ENCODE data around the gene FRRS1L. TPM values are rescaled to one million over a fixed set of nuclear protein-coding genes. Genes with fewer than 3 reads are reported as not detected.

Gene FRRS1L
- polyA plus RNA-seq, 6 donors from 2014 or later = not detected

DNA sequence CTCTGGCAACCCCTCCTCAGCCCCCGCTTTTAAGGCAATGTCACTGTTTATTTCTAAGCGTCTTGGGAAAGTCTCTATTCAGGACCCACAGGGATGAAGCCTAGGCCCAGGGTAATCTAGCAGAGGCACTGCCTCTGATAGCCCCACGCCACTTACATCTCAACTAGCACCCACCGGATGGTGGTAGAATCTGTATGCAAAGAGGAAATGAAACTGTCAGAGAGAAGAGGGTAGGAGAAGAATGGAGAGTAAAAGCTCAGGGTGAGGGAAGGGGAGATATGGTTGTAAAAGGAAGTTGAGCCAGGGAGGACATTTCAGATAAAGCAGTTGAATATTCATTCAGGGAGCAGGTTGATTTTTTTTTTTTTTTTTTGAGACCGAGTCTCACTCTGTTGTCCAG is 3.0 kb downstream of the FRRS1L start:
- peak; percentile 60 to 82 for ATAC-seq (ENCODE audit: low read depth in 2 of 2)
- peak overlapping the region in 1 of 8 donors; percentile 4 for H3K4me3 Mint-ChIP-seq
- peak; percentile 6 for DNase-seq
- peaks cover 0 to 11% (median 4%) of the 10 kb centered on the region in 7 donors for H3K9me3 Mint-ChIP-seq
- peak overlapping the region in 1 of 6 donors; percentile 67 for H3K27ac Mint-ChIP-seq
- peaks cover 12 to 13% (median 12%) of the 10 kb centered on the region in 3 donors for H3K4me1 Mint-ChIP-seq
- H3K36me3 Mint-ChIP-seq = peaks cover 8 to 16% of the 10 kb centered on the region in 2 donors
- peaks cover 27 to 62% (median 43%) of the 10 kb centered on the region in 3 donors for H3K27me3 Mint-ChIP-seq

DNA sequence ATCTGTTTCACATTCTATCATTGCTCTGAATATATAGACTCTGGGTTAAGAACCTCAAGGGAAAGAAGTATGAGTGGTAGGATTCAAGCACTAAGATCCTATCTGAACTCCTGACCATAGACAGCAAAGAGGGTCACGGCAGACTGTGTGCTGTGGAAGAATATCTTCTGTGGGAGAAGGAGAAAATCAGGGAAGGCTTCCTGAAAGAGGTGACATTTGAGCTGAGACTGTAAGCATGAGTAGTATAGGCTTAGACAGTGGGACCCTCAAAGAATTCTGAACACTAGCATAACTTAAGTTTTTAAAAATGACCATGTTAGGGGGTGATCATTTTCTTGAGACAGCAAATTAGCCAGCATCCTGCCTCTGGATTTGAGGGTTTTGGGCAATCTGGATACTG is 3.9 kb downstream of the FRRS1L start:
- Mint-ChIP-seq H3K4me3 (no peak overlapping the region), H3K4me1 (peaks cover 12 to 13% (median 12%) of the 10 kb centered on the region in 3 donors), H3K27ac (no peak overlapping the region), H3K9me3 (peaks cover 0 to 11% (median 4%) of the 10 kb centered on the region in 7 donors), H3K27me3 (peaks cover 28 to 56% (median 39%) of the 10 kb centered on the region in 3 donors), H3K36me3 (peaks cover 8 to 16% of the 10 kb centered on the region in 2 donors)
- no peak for DNase-seq
- ATAC-seq (ENCODE audit: low read depth in 2 of 2) = no peak

DNA sequence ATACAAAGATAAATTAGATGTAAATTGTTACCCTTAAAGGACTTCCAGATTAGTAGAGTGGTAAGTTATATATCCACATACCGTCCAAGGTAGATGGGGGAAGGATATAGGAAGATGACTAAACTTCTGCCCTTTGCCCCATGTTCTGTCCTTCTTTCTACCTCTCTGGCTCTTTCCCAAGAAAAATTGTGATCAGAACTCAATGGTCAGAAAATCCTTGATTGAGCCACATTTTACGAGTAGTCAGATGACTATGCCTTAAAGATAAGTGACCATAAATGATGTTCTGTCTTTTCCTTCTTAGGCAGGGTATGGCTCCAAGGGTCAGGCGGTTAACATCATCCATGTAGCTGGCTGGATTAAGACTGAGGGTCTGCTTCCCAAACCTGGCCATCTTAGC is 4.4 kb downstream of the FRRS1L start:
- H3K27ac Mint-ChIP-seq = no peak overlapping the region
- H3K36me3 Mint-ChIP-seq = peaks cover 8 to 16% of the 10 kb centered on the region in 2 donors
- peaks cover 11 to 12% (median 12%) of the 10 kb centered on the region in 3 donors for H3K4me1 Mint-ChIP-seq
- ATAC-seq (ENCODE audit: low read depth in 2 of 2) (no peak), DNase-seq (no peak)
- no peak overlapping the region for H3K4me3 Mint-ChIP-seq
- H3K9me3 Mint-ChIP-seq = peaks cover 0 to 11% (median 4%) of the 10 kb centered on the region in 7 donors
- H3K27me3 Mint-ChIP-seq = peaks cover 29 to 51% (median 36%) of the 10 kb centered on the region in 3 donors

DNA sequence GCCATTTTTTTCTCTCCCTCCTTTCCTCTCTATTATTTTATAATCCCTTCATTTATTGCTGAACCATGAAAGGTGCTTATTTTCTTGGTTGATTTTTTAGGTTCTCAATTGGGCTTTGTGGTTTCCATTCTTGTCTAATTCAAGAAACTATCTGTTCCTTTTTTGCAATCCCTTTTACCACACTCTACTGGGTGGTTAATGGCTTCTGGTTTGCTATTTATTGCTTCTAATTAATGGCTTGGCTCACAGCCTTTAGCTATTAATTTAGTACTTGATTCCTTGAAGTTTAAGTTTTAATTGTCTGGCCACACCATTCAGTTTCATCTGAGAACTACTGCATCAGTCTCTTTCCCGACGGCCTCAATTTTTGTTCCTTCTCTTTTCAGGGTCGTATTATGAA is 5.6 kb downstream of the FRRS1L start:
- Mint-ChIP-seq H3K27ac (no peak overlapping the region), H3K36me3 (peaks cover 8 to 9% of the 10 kb centered on the region in 2 donors), H3K4me1 (peaks cover 6 to 7% (median 6%) of the 10 kb centered on the region in 3 donors), H3K9me3 (peaks cover 0 to 11% (median 4%) of the 10 kb centered on the region in 7 donors), H3K4me3 (no peak overlapping the region), H3K27me3 (peaks cover 30 to 48% (median 34%) of the 10 kb centered on the region in 3 donors)
- ATAC-seq (ENCODE audit: low read depth in 2 of 2) (no peak), DNase-seq (no peak)

DNA sequence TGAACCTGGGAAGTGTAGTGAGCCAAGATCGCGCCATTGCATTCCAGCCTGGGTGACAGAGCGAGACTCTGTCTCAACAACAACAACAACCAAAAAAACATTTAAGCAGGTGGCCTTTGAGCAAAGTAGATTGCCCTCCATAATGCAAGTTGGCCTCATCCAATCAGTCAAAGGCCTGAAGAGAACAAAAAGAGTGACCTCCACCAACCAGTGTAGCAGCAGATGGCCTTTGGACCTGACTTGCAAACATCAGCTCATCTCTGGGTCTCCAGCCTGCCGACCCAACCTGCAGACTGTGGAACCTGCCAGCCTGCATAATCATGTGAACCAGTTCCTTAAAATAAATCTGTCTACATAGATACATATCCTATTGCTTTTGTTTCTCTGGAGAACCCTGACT is 7.5 kb downstream of the FRRS1L start:
- Mint-ChIP-seq H3K36me3 (peaks cover 4 to 9% of the 10 kb centered on the region in 2 donors), H3K4me1 (peaks cover 6 to 7% (median 6%) of the 10 kb centered on the region in 3 donors), H3K27ac (no peak overlapping the region), H3K4me3 (no peak overlapping the region), H3K27me3 (peaks cover 18 to 41% (median 39%) of the 10 kb centered on the region in 3 donors), H3K9me3 (peaks cover 2 to 8% (median 4%) of the 10 kb centered on the region in 7 donors)
- no peak for DNase-seq
- no peak for ATAC-seq (ENCODE audit: low read depth in 2 of 2)

DNA sequence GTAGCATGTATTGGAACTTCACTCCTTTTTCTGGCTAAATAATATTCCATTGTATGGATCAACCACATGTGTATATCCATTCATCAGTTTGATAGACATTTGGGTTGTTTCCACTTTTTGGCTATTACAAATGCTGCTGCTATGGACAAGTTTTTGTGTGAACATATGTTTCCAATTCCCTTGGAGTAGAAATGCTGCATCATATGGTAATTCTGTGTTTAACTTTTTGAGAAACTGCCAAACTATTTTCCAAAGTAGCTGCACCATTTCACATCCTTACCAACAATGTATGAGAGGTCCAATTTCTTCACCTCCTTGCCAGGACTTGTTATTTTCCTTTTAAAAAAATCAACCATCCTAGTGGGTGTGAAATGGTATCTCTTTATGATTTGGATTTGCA is 8.4 kb downstream of the FRRS1L start:
- Mint-ChIP-seq H3K27me3 (peaks cover 13 to 36% (median 33%) of the 10 kb centered on the region in 3 donors), H3K27ac (no peak overlapping the region), H3K4me3 (no peak overlapping the region), H3K36me3 (peaks cover 4 to 18% of the 10 kb centered on the region in 2 donors), H3K9me3 (peaks cover 4 to 17% (median 13%) of the 10 kb centered on the region in 7 donors), H3K4me1 (peaks cover 0 to under 1% (median under 1%) of the 10 kb centered on the region in 3 donors)
- ATAC-seq (ENCODE audit: low read depth in 2 of 2) (no peak), DNase-seq (no peak)

DNA sequence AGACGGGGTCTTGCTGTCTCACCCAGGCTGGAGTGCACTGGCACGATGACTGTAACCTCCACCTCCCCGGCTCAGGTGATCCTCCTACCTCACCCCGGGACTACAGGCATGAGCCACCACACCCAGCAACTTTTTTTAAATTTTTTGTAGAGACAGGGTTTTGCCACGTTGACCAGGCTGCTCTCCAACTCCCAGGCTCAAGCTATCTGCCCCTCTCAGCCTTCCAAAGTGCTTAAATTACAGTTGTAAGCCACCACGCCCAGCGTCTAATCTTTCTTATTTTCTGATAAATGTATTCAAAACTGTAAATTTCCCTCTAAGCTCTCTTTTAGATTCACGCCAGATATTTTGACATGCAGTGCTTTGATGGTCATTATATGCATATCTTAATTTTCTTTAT is 10.3 kb downstream of the FRRS1L start:
- peaks cover 4 to 23% of the 10 kb centered on the region in 2 donors for H3K36me3 Mint-ChIP-seq

DNA sequence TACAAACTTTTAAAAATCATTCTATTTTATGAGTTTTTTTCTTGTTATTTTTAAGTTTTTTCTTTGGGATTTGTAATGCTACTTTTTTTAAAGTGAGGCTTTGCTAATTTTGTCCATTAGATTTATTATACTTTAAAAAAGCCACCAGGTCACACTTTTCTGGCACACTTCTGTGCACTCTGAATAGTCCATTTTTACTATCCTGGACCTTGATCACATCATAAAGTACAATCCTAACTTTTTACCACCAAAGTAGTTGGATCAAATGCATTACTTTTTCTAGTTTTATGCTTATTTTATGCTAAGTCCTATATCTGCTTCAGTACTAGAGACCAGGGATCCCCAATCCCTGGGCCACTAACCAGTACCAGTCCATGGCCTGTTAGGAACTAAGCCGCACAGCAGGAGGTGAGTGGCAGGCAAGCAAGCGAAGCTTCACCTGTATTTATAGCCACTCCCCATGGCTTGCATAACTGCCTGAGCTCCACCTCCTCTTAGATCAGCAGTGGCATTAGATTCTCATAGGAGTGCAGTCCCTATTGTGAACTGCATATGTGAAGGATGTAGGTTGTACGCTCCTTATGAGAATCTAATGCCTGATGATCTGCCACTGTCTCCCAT is 16.0 kb downstream of the FRRS1L start:
- DNase-seq (no peak), ATAC-seq (ENCODE audit: low read depth in 2 of 2) (no peak)
- Mint-ChIP-seq H3K36me3 (peaks cover 0 to 17% of the 10 kb centered on the region in 2 donors), H3K4me1 (no peaks in the 10 kb centered on the region), H3K27me3 (peaks cover 6 to 25% (median 7%) of the 10 kb centered on the region in 3 donors), H3K9me3 (peaks cover 0 to 32% (median 26%) of the 10 kb centered on the region in 7 donors), H3K27ac (no peak overlapping the region), H3K4me3 (no peak overlapping the region)

More for the DNA sequence above, 10.3 kb downstream of the FRRS1L start:
- peaks cover 4 to 30% (median 28%) of the 10 kb centered on the region in 7 donors for H3K9me3 Mint-ChIP-seq
- H3K27me3 Mint-ChIP-seq = peaks cover 13 to 33% (median 30%) of the 10 kb centered on the region in 3 donors
- no peaks in the 10 kb centered on the region for H3K4me1 Mint-ChIP-seq
- ATAC-seq (ENCODE audit: low read depth in 2 of 2) (no peak), DNase-seq (no peak)
- no peak overlapping the region for H3K4me3 Mint-ChIP-seq
- no peak overlapping the region for H3K27ac Mint-ChIP-seq

DNA sequence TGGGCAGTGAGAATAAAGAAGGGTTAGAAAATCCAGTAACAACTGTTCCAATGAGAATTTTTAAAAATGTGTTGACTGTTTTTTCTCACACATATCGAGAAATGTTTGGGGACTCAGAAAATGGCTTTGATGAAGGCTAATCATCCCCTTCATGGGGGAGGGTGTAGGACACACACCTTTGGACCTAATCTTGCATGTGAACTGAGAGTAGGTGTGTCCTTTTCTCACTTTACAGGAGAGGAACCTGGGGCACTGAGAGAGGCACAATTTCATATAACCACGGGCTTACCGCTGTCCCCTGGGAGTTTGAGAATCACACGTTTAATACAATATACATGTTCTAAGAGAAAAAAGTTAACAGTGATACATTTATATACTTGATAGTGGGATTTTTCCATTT is 17.3 kb downstream of the FRRS1L start:
- H3K9me3 Mint-ChIP-seq = peaks cover 0 to 29% (median 24%) of the 10 kb centered on the region in 7 donors
- H3K27ac Mint-ChIP-seq = no peak overlapping the region
- DNase-seq (no peak), ATAC-seq (ENCODE audit: low read depth in 2 of 2) (no peak)
- no peak overlapping the region for H3K4me3 Mint-ChIP-seq
- no peaks in the 10 kb centered on the region for H3K4me1 Mint-ChIP-seq
- H3K27me3 Mint-ChIP-seq = peaks cover 5 to 31% (median 7%) of the 10 kb centered on the region in 3 donors
- peaks cover 0 to 17% of the 10 kb centered on the region in 2 donors for H3K36me3 Mint-ChIP-seq

DNA sequence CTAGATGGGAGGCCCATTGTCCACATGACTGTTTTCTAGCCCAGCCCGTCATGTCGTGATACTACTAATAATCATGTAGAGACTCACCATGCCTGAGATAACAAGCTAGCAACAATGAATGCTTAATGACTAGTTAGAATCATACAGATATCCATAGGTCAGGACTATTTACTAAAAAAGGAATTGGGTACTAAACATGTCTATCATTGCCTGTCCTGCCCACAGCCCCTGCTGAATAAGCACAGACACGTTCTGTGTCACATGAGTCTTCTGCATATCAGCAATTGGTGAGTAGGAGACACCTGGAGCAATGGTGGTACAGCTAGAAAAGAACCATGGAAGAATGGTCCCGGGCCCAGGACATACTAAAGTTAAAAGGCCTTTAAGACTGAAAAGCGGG is 18.0 kb downstream of the FRRS1L start:
- DNase-seq (no peak), ATAC-seq (ENCODE audit: low read depth in 2 of 2) (no peak)
- Mint-ChIP-seq H3K4me1 (no peaks in the 10 kb centered on the region), H3K4me3 (no peak overlapping the region), H3K27me3 (peaks cover 5 to 30% (median 7%) of the 10 kb centered on the region in 3 donors), H3K9me3 (peaks cover 0 to 23% (median 17%) of the 10 kb centered on the region in 7 donors), H3K36me3 (peaks cover 0 to 12% of the 10 kb centered on the region in 2 donors), H3K27ac (no peak overlapping the region)

DNA sequence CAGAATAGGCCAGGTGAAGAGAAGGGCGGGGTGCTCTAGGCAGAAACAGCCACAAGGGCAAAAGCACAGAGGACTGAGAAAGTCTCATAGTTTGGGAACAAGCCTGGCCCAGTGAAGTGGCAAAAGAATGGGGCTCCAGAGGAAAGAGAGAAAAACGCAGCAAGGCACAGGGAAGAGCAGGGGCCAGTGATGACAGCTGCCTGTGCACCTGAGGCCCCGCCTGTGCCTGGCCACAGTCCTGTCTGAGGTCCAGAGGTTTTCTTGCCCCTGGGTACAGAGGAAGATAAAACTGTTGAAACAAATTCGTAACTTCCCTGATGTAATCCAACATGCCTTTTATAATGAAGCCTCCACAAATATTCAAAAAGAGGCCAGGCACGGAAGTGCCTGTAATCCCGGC is 22.0 kb downstream of the FRRS1L start:
- no peaks in the 10 kb centered on the region for H3K9me3 Mint-ChIP-seq
- H3K36me3 Mint-ChIP-seq = no peaks in the 10 kb centered on the region
- DNase-seq (no peak), ATAC-seq (ENCODE audit: low read depth in 2 of 2) (no peak)
- peaks cover 5 to 38% (median 11%) of the 10 kb centered on the region in 3 donors for H3K27me3 Mint-ChIP-seq
- H3K27ac Mint-ChIP-seq = no peak overlapping the region
- no peak overlapping the region for H3K4me3 Mint-ChIP-seq
- H3K4me1 Mint-ChIP-seq = no peaks in the 10 kb centered on the region

DNA sequence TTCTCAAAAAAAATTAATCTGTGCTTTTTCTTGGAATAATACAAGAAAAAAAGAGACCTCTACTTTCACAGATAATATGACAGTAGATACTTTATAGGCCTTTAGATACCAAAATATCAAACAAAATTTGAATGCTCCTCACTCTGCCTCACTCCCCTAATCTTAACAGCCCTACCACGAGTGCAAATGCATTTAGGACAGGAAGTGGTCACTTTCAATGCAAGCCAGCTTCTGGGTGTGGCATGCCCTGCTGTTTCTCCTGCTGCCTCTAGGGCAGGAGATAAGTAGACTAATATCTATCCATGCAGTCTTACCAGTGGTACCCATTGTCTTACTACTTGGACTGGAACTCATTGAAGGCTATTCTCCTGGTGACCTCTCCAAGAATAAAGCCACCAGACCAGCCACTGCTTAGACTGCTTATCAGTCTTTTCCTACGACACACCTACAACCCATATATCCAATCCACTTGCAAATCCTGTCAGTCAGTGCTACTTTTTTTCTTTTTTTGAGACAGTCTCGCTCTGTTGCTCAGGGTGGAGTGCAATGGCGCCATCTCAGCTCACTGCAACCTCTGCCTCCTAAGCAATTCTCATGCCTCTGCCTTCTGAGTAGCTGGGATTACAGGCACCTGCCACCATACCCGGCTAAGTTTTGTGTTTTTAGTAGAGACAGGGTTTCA is 23.0 kb downstream of the FRRS1L start:
- no peak overlapping the region for H3K4me3 Mint-ChIP-seq
- ATAC-seq (ENCODE audit: low read depth in 2 of 2) = no peak

DNA sequence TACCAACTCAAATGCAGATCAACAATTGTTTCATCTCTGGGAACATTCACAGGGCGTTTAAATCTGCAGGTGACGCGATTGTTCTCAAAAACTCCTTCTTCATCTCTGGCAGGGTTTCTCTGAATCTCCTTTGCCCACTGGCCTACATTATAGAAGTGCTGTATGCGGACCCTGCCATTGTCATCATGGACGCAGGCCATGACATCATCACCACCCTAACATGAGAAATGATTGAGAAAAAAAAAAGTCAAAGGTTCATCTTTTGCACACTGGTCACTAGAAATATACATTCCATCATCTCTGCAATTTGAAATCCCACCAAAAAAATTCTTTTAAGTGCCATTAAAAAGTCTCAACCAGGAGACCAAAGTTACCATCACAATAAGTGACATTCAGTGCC is 25.7 kb downstream of the FRRS1L start:
- H3K27me3 Mint-ChIP-seq = peaks cover 0 to 23% (median 9%) of the 10 kb centered on the region in 3 donors
- ATAC-seq (ENCODE audit: low read depth in 2 of 2) = no peak
- no peaks in the 10 kb centered on the region for H3K9me3 Mint-ChIP-seq

More for the DNA sequence above, 23.0 kb downstream of the FRRS1L start:
- H3K27me3 Mint-ChIP-seq = peaks cover 5 to 38% (median 11%) of the 10 kb centered on the region in 3 donors
- no peaks in the 10 kb centered on the region for H3K4me1 Mint-ChIP-seq
- DNase-seq = no peak
- no peak overlapping the region for H3K27ac Mint-ChIP-seq
- no peaks in the 10 kb centered on the region for H3K9me3 Mint-ChIP-seq
- no peaks in the 10 kb centered on the region for H3K36me3 Mint-ChIP-seq

More for the DNA sequence above, 25.7 kb downstream of the FRRS1L start:
- DNase-seq = no peak
- no peak overlapping the region for H3K4me3 Mint-ChIP-seq
- peak overlapping the region in 1 of 6 donors; percentile 1 for H3K27ac Mint-ChIP-seq
- no peaks in the 10 kb centered on the region for H3K4me1 Mint-ChIP-seq
- no peaks in the 10 kb centered on the region for H3K36me3 Mint-ChIP-seq
